ENCODE measurements around the gene AAR2.

The AAR2 gene, protein sequence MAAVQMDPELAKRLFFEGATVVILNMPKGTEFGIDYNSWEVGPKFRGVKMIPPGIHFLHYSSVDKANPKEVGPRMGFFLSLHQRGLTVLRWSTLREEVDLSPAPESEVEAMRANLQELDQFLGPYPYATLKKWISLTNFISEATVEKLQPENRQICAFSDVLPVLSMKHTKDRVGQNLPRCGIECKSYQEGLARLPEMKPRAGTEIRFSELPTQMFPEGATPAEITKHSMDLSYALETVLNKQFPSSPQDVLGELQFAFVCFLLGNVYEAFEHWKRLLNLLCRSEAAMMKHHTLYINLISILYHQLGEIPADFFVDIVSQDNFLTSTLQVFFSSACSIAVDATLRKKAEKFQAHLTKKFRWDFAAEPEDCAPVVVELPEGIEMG

DNA sequence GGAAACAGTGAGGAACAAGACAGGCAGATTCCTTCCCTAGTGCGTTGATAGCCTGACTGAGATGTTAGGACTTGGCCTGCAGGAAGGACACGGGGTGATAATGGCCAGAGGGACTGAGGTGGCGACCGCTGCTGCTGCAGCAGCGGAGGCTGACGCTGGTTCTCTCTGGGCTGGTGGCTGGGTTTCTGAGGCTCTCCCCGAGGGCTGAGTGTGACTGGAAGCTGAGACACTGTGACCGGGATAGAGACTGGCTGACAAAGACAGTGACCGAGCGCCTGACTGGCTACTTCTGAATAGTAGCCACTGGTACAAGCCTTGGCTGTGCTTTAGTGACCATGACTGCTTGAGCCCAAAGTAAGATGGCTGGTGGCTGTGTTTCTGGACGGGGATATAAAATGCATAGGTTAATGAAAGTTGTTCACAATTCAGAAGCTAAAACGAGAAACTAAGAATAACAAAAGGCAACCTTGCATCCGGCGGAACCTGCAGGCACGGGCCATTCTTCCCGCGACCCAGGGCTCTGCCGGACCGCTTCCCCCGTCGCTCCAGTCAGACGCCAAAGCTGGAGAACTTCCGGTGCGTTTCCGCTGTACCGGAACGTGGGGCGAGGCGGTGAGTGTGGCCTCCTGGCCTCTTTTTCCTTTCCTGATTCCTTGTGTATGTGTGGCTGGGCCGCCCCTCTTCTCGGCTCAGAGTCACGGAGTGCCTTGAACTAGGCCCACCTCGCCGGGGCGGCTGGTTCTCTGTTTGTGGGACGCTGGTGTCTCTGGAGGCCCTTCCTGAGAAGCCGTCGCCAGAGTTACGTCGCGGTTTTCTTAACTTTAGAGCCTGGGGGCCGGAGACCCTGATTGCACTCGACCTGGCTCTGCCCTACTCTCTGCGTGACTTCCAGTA lies at the start of gene AAR2:
AAR2 (plus strand) TSS at position 587 of the 894 bp plus-strand sequence. CDS start 3,391 bp downstream, outside the sequence.
- peak; percentile 76 for DNase-seq

DNA sequence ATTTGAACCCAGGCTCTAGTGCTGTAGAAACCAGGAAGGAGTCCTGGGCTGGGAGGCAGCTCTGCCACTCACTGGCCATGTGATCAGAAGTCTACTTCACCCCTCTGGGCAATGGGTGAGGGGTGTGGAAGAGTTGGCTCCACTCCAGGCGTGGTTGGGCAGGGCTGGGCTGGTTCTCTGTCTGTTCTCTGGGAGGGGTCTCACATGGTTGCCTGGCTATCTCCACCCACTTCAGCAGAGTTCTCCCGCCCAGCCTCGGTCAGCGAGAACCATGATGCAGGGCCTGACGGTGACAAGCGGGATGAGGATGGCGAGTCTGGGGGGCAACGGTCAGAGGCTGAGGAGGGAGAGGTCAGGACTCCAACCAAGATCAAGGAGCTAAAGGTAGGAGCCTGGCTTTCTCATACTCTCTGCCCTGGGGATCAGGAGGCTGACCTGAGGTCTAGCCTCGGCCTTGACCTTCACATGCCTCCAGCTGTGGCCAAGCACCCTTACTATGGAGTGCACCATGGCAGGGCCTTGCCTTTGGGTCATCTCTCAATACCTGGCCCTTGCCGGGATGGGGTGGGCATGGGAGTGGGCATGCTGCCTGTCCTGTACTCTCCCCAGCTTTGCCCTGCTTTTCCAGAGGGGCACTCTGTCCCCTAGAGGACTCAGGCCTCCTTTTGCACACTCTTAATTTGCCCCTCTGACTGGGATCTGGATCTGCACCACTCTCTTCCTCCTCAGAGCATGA lies 42.1 kb upstream of the AAR2 start:
- no peak for DNase-seq

DNA sequence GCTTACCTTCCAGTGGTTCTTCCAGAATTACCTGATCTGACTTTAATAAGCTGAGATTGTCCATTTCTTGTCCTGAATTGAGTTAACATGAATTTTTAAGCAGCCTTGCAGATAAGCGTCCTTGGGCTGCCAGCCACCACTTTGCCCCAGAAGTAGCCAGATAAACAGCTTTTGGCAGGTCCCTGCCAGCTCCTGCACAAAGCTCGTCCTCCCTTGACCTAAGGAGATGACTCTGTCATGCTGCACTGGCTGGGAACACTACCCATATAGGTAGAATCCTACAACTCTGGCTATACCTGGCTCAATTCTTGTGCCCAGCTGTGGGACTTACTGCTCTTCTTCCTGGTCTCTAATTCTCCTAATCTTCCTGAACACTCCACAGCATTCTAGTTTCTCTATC lies 39.6 kb upstream of the AAR2 start:
- DNase-seq = no peak

DNA sequence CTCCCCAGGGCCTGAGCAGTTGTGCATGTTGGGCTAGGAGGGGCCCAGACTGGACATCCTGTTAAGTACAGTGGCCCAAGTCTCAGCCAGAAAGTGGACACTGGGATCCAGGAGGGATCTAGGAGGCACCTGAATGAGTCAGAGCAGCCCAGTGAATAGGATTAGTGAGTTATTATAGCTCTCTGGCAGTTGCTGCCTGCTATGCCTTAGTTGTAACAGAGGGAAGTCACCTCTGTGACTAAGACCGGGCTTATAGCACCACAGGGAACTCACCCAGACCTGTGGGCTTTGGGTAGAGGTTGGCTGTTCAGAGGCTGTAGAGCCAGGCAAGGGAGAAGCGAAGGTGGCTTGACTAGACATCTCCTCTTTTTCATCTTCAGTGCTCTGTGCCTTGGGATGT lies 39.0 kb upstream of the AAR2 start:
- no peak for DNase-seq

DNA sequence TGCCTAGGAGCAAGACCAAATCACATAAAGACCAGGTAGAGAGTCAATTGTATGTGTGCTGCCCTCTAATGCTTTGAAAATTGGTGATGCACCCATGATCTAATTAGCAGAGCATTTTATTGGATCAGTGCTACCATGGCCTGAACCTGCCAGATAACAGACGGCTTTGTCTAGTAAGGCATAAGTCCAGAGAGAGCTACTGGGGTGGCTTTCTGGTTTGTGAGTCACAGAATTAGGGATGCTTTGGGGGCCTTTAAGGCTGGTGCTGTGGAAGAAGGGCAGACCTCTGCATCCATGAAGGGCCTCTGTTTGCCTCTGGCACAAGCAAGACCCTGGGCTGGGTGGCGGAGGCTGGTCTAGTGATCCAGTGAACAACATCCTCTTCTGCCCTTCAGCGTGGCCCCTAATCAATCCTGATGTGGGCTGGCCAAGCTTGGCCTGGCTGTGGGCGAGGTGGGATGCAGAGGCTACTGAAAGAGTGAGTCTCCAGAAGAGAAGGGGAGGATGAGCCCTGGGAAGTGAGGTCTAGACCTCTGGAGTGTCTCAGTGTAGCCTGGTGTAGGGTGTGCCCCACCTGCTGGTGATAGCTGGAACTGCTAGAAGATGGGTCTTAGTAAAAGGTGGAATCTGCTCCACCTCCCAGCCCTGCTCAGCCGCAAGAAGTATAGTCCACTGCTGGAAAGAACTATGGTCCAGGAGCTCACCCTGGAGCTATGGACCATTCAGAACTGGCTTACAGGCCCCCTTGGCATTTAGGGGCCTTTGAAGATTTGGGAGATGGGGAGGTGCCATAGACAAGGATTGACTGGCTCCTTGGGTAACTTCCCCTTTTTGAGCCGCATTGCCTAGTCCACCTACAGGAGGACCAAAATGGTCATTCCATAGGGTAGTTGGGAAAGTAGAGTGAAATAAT lies 36.7 kb upstream of the AAR2 start:
- DNase-seq = peak; percentile 70

DNA sequence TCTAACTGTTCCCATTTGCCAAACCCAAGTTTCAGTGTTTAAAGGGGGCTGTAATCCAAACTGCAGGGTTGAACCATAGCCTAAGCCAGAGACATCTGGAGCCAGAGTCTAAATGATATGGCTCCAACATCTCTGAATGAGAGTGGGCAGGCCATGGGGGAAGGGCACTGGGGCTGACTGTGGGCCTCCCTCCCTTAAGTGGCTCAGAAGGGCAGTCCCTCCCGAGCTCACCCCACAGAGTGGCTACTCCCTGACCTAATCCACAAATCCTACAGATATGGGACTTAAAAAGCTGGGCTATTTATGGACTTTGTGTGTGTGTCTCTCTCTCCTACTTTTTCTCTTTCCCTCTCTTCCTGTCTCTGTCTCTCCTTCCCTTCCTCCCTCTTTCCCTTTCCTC lies 35.8 kb upstream of the AAR2 start:
- no peak for DNase-seq

DNA sequence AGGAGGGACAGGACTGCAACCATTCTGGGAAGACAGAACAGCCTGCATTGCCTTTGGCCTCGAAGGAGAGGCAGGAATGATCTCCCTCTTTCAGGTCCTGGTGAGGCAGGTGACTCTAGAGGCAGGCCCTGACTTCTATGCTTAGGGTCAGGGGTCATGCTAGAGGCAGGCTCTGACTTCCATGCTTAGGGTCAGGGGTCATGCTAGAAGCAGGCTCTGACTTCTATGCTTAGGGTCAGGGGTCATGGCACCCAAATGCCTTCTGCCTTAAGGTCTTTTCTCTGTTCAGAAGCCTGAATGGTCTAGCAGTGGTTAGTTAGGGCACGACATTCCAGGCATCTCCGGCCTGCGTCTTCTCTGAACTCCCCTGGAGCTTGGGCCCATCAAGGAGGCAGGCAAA lies 35.1 kb upstream of the AAR2 start:
- no peak for DNase-seq

DNA sequence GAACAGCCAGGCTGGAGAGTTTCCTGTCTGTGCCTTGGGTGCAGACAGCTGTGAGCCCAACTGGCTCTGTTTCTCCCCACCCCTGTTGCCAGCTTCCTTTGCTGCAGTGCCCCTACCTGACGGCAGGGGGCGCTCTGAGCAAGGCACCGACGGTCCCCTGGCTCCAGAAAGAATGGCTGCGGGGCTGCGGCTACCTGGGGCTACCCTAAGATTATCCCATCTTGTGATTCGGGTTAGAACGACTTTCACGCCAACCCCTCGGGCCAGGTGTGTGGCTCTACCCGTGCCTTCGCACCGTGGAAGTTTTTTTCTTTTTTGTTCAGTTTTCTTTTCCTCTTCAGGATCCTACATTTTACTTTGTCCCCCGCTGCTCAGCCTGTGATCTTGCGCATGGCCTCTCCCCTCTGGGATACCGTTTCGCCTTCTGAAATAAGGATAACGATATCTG lies 33.4 kb upstream of the AAR2 start:
- peak; percentile 48 for DNase-seq

DNA sequence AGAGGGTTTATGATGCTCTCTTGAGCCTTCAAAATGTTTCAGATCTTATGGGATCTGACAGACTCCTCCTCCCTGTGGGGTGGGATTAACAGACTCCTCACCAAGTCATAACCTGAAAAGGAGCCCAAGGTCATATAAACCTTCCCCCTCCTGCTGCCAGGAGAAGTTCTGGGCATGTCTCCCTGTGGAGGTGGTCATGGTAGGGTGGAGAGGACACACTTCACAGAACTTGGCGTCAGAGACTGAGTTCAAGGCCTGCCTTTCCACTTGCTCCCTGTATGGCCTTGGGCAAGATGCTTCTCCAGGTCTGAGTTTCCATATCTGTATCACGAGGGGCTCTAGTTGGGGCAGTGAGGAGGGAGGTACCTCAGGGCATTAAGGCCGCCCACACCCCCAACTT lies 32.4 kb upstream of the AAR2 start:
- DNase-seq = no peak

DNA sequence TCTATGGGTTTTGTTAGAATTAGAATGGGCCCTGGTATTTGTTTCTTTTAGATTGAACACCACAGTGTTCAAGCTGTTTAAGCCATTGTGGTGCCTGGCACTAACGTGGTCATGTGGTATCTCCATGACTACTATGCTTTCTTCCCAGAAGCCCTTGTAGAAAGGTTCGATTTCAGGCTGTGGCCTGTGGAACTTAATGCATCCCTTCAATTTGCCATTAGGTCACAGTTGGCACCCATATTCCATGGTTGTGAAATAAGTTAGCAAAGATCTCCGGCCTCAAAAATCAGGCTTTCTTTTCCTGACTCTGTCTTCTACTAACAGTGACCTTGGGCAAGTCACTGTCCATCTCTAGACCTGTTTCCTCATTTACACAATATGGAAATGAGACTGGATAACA lies 31.3 kb upstream of the AAR2 start:
- peak; percentile 5 for DNase-seq

DNA sequence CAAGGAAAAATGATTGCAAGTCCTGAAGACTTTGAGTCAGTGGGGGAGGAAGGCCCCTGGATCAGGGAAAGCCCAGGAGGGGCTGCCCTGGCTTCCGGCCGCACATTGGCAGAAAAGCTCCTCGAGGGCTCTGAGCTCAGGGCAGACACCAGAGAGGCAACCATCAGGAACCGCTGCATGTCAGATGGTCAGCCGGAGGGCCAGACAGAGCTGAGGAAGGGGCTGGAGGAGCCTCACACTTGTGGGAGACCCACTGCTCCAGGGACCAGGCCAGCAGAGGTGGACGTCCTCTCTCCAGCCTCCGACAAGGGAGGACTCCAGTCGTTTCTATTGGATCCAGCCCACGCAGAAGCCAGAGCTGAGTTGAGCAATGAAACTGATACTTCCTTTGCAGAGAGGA lies 30.2 kb upstream of the AAR2 start:
- DNase-seq = peak; percentile 10

DNA sequence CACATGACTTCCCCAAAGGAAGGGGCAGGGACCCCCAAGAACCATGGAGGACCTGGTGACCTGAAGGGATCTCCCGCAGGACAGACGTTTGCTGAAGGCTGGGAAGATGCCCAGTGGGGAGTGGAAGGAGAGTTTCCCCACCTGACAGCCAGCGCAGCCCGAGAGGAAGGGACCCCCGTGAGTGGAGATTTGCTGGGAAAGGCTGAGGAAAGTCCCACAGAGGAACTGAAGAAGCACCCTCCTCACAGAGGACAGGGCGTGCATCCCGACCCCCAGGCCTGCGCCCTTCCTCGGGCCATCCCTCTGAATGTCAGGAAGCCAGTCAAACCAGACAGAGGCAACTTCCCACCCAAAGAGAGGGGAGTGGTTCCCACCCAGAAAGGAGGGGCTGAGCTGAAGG lies 29.6 kb upstream of the AAR2 start:
- DNase-seq = no peak

DNA sequence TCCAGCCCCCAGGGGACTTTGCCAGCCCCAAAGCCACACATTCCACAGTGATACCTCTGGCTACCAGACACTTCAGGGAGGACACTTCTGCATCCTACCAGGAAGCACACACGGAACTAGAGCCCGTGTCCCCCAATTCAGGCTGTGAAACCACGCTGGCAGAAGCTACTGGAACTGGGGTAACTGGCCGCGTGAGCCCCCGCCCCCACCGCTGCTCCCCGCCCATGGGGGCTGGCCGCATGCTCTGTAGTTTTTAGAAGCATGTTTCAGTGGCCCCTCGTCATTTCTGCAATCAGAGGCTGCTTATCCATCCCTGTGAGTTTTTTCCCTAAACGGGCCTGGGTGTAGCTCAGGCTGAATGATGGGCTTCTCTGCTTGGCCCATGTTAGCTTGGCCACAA lies 28.7 kb upstream of the AAR2 start:
- DNase-seq = no peak

DNA sequence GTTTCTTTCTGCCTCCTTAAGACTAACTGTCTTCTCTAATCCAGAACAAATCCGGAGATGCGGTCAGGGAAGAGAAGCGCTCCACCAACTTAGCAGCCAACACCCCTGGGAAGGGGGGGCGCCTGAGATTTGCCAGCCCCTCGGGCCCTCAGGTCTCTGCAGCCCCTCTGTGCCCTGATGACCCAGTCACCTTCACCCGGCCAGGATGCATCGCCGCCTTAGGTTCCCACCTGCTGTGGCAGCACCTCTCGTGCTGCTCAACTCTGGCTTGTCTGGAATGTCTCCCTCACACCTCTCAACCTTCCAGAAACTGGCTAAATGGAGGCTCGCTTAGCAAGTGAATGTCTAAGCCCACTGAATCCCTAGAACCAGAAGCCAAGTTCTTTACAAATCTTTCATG lies 28.0 kb upstream of the AAR2 start:
- DNase-seq = no peak

DNA sequence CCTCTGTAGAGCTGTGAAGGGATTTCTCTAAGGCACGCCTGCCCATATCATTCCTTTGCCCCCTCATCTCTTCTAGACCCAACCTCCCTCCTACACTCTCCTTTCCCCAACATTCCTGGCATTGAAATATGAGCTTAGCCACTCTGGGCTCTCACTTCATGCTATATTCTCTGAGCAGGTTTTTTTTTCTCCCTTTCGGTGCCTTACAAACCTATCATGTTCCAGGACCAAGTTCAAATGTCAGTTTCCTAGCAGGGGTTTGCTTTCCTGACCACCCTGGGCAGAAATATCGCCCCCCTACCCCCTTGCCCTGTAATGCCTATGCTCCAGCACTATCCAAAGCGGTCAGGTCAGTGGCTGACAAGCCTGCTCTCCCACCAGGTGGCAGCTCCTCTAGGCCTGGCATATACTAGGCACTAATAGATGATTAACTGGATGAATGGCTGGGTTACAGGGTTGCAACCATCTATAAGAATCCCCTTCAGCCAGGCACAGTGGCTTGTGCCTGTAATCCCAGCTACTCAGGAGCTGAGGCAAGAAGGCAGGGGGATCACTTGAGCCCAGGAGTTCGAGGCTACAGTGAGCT lies 25.7 kb upstream of the AAR2 start:
- DNase-seq = no peak

DNA sequence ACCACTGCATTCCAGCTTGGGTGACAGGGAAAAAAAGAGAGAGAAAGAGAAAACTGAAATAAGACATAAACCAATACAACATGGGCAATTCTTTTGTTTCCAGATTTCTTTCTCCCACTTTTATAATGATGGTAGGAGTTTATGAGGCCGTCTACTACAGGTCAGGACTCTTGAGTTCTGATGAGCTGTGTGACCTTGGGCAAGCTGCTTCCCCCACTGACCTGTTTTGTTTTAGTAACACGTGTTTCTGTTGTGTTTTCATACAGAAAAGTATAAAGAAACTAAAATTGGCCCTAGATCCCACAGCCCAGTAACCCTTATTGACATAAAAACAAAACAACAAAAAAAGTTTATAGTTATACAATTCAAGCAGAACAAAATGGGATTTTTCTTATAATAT lies 22.9 kb upstream of the AAR2 start:
- DNase-seq = no peak

DNA sequence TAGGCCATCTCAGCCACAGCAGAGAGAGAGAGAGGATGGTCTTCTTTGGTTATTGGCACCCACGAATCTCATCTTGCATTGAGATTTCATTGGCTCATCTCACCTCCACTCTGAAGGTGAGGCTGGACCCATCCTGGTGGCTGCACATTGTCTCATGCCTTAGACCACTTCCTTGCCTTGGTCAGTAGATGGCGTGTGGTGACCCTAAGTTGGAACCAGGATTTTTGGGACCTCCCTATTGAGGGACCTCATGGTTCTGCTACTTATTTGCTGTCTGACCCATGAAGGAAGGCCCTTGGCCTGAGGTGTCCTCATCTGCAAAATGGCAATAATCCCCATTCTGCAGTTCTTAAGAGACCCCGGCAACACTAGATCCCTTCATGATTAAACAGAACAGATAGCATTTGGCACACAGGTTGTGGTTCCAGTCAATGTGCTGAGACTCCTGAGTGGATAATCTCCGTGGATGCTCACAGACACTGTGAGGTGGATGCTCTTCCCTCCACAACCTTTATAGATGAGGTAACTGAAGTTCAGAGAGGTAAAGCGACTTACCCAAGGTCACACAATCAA lies 21.5 kb upstream of the AAR2 start:
- peak; percentile 3 for DNase-seq

DNA sequence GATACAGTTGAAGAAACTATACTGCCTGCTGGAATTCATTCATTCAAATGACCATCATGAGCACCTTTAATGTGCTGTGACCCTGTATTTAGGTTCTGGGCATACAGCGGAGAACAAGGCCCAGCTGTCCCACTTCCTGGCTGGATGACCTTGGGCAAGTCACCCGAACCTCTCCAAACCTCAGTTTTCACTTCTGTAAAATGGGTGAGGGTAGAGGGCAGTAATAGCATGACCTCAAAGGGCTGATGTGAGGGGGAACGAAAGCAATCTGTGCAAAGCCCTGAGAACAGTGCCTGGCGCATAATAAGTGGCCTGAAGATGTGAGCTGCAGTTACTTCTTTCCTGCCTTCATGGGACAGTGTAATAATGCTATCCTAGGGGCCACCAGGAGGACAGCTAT lies 20.5 kb upstream of the AAR2 start:
- DNase-seq = no peak

DNA sequence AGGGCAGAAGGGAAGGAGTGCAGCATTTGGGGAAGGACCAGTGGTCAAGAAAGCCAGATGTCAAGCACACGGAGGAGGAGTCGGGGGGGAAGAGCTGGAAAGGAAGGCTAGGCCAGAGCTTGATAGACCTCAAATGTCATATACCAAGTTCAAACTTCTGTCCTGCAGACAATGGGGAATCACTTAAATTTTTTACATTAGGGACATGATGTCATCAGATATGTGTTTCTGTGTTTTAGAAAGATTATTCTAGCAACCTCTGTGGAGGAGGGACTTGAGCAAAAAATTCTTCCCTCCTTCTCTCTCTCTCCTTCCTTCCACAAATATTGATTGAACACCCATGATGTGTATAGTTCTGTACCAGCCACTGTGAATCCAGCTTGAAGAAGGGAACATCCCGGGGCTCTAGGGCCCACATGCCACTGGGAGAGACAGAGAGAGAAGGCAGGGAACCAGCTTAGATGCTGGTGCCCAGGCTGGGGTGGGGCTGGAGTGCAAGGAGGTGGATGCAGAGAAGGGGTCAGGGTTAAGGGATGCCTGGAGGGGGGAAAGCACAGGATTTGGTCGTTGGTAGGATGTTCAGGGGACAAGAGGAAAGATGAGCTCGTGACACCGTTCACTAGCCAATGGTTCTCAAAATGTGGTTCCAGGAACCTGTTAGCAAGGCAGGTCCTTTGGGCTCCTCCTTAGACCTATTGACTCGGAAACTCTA lies 19.8 kb upstream of the AAR2 start:
- no peak for DNase-seq

DNA sequence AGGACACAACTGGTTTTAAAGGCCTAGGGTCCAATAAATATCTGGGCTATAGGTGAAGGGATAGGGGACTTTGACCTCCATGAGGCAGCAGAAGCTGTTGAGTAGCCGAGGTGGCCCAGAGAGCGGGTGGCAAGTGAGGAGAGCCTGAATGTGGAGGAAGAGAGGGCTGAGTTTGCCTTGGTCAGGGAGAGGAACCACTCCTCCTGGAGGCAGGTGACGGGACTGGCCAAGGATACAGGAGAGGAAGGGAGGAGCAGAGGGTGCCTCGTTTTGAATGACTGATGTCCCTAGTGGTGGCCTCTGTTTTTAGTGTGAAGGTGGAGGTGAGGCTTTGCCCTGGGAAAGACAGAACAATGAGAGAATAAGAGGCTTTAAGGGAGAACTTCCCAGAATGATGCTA lies 19.1 kb upstream of the AAR2 start:
- no peak for DNase-seq
